Liver (tissue), 3 donors: ENCODE data around the gene PGD.

ENCODE experiments used
- ATF3 ChIP-seq: IDR thresholded peaks from 2 replicates; pipeline ENCODE4 v1.6.1; 2016; ENCODE audit warnings: antibody characterized with exemption
- CTCF ChIP-seq: fragments of 150-350 bp; IDR thresholded peaks from 2 replicates; pipeline ENCODE4 v1.5.1; 2017; ENCODE audit warnings: improper control_type of control experiment, low read depth, low read length; ENCODE audit not compliant: missing input control
- GABPA ChIP-seq, 2 donors: IDR thresholded peaks in 1 of 2; conservative IDR thresholded peaks in 1 of 2; 2 replicates each; pipeline ENCODE4 v1.6.1; 2016; ENCODE audit warnings: antibody characterized with exemption in 2 of 2, mild to moderate bottlenecking in 1 of 2, moderate library complexity in 1 of 2
- RAD21 ChIP-seq, 2 donors: IDR thresholded peaks; 2 replicates each; pipeline ENCODE4 v1.6.1; 2016; ENCODE audit warnings: antibody characterized with exemption in 2 of 2, mild to moderate bottlenecking in 2 of 2
- REST ChIP-seq: IDR thresholded peaks from 2 replicates; pipeline ENCODE4 v1.6.1; 2016; ENCODE audit warnings: antibody characterized with exemption, mild to moderate bottlenecking
- RXRA ChIP-seq, 2 donors: IDR thresholded peaks; 2 replicates each; pipeline ENCODE4 v1.6.1; 2017 to 2018; ENCODE audit warnings: antibody characterized with exemption in 2 of 2, mild to moderate bottlenecking in 1 of 2
- SP1 ChIP-seq: IDR thresholded peaks from 2 replicates; pipeline ENCODE4 v1.6.1; 2018; ENCODE audit warnings: antibody characterized with exemption, mild to moderate bottlenecking
- TAF1 ChIP-seq: conservative IDR thresholded peaks from 2 replicates; pipeline ENCODE4 v1.6.1; 2016; ENCODE audit warnings: antibody characterized with exemption, mild to moderate bottlenecking
- YY1 ChIP-seq: IDR thresholded peaks from 2 replicates; pipeline ENCODE4 v1.6.1; 2016; ENCODE audit warnings: antibody characterized with exemption, mild to moderate bottlenecking
- ZBTB33 ChIP-seq: IDR thresholded peaks from 2 replicates; pipeline ENCODE4 v1.6.1; 2016; ENCODE audit warnings: antibody characterized with exemption
- donor health status: healthy.
- donor health status: healthy.

- no peak for TF ChIP-seq TAF1
- TF ChIP-seq CTCF, result no peak
- no peak for TF ChIP-seq SP1
- TF ChIP-seq REST, result no peak
- no peak for TF ChIP-seq GABPA (IDR thresholded peaks at IDR 0.05 in 1 of 2, conservative IDR thresholded peaks at IDR 0.05 in 1 of 2)
- no peak for TF ChIP-seq ATF3
- TF ChIP-seq RAD21 (IDR thresholded peaks at IDR 0.05), result no peak
- no peak for TF ChIP-seq RXRA (IDR thresholded peaks at IDR 0.05)
- TF ChIP-seq ZBTB33, result no peak
- no peak for TF ChIP-seq YY1
These were observed 45.2 kb upstream of the PGD start for GRCh38 chr1:10353693-10354092.
